HG03064 (cell line): ENCODE measurements around the gene PICALM.
"Not testable (repeated sequence)": the region's sequence is repeated elsewhere in the genome, so short reads cannot be mapped to it uniquely, and the experiment has no call there.

Source experiments
- ATAC-seq: cut with Tn5 transposase; IDR thresholded peaks from one replicate; pipeline ENCODE4 v1.9.1; 2021; ENCODE audit warnings: low read depth; ENCODE audit not compliant: unreplicated experiment

Gene PICALM, protein sequence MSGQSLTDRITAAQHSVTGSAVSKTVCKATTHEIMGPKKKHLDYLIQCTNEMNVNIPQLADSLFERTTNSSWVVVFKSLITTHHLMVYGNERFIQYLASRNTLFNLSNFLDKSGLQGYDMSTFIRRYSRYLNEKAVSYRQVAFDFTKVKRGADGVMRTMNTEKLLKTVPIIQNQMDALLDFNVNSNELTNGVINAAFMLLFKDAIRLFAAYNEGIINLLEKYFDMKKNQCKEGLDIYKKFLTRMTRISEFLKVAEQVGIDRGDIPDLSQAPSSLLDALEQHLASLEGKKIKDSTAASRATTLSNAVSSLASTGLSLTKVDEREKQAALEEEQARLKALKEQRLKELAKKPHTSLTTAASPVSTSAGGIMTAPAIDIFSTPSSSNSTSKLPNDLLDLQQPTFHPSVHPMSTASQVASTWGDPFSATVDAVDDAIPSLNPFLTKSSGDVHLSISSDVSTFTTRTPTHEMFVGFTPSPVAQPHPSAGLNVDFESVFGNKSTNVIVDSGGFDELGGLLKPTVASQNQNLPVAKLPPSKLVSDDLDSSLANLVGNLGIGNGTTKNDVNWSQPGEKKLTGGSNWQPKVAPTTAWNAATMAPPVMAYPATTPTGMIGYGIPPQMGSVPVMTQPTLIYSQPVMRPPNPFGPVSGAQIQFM

DNA sequence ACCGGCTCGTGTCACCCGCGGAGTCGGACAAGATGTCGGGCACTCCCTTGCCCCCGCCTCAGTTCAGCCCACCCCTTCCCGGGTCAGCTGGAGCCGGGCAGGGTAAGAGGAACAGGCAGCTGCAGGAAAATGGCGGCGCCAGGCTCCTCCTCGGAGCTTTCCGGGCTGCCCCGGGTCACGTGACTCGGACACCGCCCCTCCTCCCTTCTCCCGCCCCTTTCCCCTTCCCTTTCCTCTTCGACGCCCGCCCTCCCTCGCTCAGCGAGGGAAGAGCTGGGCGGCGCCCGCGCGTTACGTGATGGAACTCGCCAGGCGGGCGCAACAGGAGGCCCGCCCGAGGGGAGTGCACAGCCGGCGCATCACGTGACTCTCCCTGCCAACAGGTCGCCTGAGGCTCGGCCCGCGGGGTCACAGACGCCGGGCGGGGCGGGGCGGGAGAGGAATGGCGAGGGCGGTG, at the start of gene PICALM:
PICALM (minus strand) TSS at position 134 of the 457 bp plus-strand sequence. CDS start 304 bp downstream, outside the sequence.
- peak; percentile 84 for ATAC-seq

DNA sequence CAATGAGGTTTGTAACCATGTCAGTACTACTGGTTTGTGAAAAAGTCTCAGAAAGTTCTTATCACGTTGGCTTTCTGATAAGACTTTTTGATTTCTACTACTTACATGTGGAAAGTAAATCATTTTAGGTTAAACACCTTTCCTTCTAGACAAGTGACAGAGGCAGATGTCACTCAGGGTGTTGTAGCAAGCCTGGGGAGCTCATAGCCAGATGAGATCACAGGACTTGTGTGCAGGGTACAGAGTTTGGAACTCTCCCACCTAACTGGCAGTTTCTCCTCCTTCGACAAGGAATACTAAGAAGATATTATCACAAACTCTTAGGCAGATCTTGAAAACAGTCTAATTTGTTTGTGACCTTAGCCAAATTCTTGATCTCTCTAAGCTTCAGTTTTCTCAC, 49.4 kb upstream of the PICALM start:
- no peak for ATAC-seq

DNA sequence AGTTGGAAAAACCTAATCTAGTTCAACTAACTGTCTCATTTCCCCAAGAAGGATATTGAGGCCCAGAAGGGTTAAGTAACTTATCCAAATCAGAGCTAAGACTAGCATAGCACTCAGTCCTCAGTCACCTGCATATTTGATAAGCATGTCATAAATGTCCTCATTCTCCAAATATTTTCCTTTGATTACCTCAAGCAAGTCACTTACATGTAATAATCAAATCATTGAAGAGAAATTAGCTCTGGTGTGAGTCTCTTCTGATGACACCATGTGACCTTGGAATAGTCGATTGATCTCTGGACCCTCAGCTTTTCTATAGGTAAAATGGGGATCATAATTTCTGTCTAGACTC, 48.8 kb upstream of the PICALM start:
- ATAC-seq: no peak

DNA sequence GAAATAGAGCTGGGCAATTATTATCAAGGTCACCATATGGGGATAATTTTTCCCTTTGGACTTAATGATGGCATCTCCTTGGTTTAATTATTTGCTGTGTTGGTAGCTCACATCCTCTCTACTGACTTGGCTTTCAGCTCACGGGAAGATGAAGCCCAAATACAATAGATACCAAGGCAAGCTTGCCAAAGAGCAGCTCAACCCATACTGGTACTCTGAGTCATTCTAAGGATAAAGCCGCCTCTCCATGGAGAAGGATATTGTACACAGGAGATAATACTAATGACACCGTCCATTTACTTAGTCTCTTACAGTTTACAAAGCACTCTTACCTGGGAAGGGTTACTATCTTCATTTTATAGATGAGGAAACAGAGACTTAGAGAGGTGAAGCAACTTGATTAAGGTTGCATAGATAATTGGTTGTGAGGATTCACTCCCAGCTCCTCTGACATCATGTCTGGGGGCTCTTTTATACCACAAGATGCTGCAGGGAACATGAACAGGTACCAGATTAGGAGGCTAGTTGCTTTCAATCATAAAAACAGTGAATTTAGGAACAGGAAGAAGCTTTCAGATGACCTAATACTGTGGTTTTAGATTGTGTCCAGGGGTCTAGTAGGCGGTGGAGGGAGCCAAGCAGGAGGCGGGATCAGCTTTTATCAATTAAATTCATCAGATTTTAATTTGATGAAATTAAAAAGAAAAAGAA, 48.3 kb upstream of the PICALM start:
- ATAC-seq: no peak

DNA sequence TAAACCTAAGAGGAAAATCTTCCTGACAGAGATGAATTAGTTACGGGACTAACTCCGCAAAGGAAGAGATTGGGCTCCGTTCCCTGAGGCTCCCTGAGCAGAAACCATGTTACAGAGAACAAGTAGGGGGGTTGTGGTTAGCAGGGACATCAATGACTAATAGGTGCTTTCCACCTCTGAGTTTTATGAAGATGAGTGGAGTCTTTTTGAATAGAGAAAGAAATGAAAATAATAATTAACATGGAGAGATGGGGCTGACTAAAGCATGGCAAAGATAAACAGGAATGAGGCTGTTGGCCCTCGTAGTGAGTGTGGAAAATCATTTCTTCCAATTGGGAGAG, 47.5 kb upstream of the PICALM start:
- ATAC-seq: peak; percentile 67

DNA sequence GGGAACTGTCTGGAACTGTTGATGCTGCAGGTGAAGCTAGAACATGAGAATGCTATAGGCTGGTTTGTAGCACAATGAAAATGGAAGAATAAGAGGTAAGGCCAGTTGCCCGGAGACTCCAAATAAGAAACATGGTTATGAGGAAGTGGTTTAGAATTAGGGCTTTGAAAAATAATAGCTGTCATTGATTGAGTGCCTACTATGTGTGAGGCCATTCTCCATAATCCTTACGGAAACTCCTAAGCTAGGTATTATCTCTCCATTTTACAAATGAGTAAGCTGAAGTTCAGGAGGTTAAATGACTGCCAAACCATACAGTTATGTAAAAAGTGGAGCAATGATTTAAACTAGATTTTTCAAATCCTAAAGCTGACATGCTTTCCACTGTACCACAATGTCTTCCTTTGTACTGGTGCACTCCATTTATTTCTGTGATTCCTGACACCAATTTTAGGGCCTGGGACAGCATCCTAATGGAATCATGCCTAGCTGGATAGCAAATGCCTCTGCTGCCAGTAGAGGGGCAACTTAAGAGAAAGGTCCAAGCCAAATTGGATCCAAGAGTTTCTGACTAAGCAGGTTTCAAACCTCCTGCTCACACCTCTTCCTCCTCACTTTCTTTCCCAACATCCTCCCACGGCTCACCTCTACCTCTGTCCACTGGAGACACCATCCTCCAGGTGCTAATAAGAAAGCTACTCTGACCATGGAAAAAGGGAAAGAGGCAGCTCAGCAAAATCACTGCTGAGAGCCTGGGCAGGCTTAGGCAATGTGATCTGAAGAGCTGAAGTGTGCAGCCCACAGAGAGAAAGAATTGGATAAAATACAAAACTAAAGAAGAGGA, 46.9 kb upstream of the PICALM start:
- ATAC-seq: peak; percentile 32

DNA sequence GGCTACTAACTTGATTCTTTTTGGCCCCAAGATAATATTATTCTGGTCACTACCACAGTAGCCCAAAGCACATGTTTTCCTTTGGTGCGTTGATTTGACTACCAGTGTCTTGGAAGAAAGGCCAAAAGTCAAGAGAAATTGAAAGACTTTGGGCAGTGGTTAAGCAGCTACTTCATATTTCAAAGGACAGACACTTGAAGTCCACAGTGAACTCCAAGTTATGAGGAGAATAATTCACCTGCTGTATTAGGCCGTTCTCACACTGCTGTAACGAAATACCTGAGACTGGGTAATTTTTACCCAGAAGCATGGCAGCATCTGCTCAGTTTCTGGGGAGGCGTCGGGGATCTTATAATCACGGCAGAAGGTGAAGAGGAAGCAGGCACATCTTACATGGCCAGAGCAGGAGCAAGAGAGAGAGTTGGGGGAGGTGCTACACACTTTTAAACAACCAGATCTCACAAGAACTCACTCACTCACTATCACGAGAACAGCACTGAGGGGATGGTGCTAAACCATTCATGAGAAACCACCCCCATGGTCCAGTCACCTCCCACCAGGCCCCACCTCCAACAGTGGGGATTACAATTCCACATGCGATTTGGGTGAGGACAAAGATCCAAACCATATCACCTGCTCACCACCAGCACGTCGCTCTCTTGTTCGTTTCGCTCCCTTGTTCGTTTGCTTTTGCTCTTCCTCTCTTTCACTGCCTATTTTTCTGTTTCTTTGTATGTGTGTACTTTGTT, 40.2 kb upstream of the PICALM start:
- no peak for ATAC-seq

DNA sequence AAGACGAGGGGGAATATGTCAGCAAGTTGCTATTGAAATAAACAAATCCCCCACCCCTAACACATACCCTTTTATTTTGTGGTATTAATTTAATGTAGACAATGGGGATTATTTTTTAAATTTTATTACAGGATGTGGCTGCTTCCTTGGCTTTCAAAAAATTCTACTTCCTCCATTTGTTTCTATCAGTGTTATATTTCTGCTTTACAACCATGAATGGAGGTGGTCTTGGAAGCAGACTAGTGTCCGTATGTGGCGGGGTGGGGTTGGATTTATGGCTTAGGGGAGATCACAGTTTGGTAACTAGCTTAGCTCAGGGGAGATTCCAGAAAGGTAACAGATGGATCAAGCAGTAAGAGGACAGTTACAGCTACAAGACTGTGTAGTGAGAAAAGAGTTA, 39.3 kb upstream of the PICALM start:
- no peak for ATAC-seq

DNA sequence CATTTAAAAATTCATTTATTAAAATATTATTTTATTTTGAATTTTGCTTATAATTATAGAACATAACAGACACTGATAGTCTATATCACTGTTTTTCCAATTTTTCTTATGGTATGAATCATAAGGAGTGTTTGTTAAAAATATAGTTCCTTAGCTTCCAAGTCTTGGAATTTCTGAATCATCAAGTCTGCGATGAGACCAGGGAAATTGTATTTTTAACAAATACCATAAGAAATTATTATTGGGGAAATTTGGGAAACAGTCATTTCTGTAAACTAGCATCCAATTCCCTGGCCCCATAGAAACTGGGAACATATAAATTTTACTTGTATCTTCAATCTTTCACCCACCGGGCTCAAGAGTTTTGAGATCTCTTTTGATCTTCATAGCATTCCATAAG, 38.0 kb upstream of the PICALM start:
- no peak for ATAC-seq

DNA sequence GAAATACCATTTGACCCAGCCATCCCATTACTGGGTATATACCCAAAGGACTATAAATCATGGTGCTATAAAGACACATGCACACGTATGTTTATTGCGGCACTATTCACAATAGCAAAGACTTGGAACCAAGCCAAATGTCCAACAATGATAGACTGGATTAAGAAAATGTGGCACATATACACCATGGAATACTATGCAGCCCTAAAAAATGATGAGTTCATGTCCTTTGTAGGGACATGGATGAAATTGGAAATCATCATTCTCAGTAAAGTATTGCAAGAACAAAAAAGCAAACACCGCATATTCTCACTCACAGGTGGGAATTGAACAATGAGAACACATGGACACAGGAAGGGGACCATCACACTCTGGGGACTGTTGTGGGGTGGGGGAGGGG, 37.1 kb upstream of the PICALM start:
- ATAC-seq: not testable (repeated sequence)

DNA sequence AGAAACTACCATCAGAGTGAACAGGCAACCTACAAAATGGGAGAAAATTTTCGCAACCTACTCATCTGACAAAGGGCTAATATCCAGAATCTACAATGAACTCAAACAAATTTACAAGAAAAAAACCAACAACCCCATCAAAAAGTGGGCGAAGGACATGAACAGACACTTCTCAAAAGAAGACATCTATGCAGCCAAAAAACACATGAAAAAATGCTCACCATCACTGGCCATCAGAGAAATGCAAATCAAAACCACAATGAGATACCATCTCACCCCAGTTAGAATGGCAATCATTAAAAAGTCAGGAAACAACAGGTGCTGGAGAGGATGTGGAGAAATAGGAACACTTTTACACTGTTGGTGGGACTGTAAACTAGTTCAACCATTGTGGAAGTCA, 36.7 kb upstream of the PICALM start:
- ATAC-seq: not testable (repeated sequence)

DNA sequence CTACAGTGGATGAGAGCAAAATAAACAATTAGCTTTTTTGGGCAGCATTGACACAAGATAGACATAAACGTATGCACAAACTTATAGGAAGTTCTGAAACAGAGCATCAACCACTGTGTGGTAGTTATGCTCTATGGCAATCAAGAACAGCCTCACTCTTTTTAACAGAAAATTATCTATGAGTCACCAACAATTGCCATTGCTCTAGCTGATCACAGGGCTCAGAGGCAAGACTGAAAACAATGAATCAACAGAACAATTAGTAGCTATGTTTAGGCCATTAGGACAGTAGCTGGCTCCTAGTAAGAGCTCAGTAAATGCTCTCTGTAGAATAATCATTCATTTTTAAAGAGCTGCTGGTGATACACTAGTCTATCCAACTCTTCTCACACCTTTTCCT, 34.9 kb upstream of the PICALM start:
- ATAC-seq: no peak

DNA sequence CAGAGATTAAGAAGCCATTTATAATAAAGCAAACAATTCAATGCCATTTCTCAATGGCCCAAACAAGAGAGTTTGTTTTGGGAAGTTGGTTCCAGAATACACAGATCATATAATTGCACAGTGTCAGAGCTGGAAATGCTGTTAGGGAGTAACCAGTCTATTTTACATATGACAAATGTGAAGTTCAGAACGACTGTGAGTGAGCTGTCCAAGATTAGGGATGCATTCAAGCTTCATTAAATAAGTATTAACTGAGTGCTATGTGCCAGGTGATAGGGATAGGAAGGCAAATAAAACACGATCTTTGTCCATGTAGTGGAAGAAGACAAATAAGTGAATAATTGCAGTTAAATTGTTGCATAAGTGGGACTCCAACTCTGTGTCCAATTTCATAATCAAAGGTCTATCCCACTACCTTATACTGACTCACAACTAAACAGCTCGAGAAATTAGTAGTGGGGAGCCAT, 33.1 kb upstream of the PICALM start:
- ATAC-seq: no peak

DNA sequence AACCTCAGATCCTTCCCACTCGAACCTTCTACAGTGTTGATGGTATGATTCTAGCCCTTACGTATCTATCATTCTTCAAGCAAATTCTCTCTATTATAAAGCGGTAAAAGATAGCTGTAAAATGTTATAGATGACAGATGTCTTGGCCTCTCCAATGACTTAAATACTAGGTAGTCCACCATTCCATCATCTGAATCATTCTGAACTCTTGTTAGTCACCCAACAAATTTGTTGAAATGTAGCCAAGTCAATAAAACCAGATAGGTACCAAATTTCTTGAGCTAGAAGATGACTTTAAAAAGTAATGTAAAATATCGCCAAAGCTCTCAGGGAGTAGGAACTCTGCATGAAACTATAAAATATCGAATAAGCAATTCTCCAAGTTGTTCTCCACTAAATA, 32.6 kb upstream of the PICALM start:
- no peak for ATAC-seq

DNA sequence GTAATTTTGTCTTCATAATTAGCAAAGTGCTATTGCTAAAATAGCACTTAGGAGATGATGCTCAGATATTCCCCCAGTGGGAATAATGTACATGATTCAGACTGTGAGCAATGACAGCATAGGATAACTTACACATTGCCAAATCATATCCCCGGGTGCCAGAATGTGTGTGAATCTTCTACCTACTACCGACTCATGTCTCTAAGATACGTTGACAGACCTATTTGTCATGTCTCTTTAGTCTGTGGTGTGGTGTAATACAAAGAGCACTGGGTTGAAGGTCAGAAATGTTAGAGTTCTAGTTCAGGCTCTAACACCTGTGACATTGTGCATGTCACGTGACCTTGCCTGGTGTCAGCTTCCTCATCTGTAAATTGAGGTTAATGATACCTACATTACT, 31.0 kb upstream of the PICALM start:
- ATAC-seq: no peak

DNA sequence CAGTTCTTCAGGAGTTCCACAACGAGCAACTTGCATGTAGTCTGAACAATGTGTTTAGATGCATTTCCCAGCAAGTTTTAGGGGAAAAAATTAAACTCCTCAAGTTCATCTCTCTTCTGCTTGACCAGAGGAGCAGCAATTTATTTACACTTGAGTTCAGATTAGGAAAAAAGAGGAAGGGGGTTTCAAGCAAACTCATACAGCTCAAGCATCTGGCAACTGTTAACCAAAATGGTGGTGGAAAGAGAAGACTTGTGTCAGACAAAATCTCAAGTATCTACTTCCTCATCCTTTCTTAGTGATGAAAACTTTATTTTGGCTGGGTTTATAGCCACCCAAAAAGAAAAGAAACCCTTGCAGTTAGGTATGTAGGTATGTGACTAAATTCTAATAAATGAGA, 29.1 kb upstream of the PICALM start:
- ATAC-seq: no peak

DNA sequence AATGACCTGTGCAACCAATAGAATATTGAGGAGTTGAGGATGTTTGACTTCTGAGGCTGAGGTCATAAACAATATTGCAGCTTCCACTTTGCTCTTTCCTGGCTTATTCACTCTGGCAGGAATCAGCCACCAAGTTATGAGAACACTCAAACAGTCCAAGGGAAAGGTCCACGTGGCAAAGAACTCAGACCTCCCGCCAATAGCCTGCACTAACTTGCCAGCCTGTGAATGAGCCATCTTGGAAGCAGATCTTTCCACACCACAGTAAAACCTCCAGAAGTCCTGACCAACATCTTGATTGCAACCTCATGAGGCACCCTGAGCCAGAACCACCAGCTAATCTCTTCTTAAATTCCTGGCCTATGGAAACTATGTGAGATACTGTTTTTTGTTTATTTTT, 22.7 kb upstream of the PICALM start:
- ATAC-seq: no peak

DNA sequence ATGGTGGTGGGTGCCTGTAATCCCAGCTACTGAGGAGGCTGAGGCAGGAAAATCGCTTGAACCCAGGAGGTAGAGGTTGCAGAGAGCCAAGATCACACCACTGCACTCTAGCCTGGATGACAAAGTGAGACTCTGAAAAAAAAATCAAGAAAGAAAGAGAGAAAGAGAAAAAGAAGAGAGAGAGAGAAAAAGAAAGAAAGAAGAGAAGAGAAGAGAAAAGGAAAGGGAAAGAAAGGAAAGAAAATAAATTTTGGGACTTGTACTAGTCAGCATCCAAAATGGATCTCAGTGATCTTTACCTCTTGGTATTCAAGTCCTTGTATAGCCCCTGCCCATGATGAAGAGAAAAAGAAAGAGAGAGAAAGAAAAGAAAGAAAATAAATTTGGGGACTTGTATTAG, 22.2 kb upstream of the PICALM start:
- no peak for ATAC-seq

DNA sequence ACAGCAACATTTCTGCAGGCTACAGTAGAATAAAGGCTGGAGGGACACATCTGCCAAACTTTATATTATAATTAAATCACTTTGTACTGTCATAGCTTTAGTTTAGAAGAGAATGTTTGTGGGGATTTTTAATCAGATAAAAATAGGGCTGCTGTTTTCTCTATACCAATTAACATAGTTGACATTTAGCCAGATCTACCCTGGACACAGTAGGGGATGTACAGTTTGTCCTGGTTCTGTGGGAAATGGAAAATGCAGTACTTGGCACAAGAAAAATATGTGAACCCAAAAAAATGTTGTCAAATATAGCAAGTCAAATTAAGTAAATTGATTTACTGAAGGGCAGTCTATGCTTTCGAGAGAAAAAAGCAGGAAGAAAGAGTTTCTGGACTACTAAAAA, 20.8 kb upstream of the PICALM start:
- no peak for ATAC-seq

DNA sequence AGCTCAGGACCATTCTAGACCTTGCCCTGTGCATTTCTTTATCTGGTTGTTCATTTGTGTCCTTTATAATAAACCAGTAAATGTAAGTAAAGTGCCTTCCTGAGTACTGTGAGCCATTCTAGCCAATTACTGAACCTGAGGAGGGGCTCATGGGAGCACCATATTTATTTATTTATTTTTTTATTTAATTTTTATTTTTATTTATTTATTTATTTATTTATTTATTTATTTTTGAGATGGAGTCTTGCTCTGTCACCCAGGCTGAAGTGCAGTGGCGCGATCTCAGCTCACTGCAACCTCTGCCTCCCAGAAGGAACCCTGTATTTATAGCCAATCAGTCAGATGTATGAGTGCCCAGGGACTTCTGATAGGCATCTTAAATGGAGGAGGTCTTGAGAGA, 18.8 kb upstream of the PICALM start:
- not testable (repeated sequence) for ATAC-seq
